NCI-H82 (cell line): ENCODE data around the gene PPP1R8.
"Not testable (repeated sequence)": the region's sequence is repeated elsewhere in the genome, so short reads cannot be mapped to it uniquely, and the experiment has no call there.

Source experiments
- DNase-seq: peaks from one replicate; lab custom pipeline; 2025; lab: John Stamatoyannopoulos, UW

PPP1R8 gene

DNA sequence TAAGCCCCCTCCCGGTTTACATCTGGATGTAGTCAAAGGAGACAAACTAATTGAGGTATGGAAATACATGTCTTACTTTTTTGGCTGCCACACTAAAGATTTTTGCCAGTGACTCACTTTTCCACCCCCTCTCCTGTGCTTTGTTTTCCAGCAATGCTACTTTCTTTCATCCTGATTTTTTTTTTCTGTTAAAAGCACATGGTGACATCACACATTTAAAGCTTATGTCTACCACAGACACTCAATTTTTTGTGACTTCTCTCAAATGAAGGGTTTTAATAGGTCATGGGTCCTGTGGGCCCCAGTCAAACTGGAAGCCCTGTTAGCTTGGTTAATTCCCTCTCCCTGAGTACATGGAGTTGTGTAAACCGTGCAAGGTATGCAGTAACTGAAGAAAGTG is 2.2 kb downstream of the PPP1R8 start:
- DNase-seq, result no peak

- DNase-seq, result no peak
These were observed 2.9 kb downstream of the PPP1R8 start for GRCh38 chr1:27833470-27833869.

DNA sequence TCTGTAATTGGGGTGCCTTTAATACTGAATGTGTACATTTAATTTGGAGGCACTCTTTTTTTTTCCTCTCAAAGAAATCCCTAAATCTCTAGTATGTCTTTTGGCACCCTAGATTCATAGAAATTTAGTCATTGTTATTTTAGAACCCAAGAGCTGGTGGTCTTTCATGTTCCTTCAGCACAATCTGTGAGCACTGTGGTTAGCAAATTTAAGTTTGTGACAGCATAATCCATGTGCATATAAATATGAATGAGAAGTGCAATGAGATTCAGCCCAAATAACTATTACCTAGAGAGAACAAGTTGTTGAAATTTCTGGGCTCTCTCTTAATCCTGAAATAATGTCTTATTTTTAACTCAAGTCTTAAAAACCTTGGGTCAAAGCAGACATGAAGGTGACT is 4.5 kb downstream of the PPP1R8 start:
- no peak for DNase-seq

GRCh38 chr1:27835501-27835900 is 4.9 kb downstream of the PPP1R8 start:
- DNase-seq, result no peak

DNA sequence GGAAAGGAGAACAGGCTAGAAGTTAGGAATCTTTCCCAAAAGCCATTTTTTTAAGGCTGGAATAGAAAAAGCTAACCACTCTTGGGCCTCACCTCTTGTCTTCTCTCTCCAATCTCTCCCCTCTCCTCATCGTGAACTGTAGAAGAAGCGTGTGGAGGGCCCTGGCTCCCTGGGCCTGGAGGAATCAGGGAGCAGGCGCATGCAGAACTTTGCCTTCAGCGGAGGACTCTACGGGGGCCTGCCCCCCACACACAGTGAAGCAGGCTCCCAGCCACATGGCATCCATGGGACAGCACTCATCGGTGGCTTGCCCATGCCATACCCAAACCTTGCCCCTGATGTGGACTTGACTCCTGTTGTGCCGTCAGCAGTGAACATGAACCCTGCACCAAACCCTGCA is 19.4 kb downstream of the PPP1R8 start:
- no peak for DNase-seq

DNA sequence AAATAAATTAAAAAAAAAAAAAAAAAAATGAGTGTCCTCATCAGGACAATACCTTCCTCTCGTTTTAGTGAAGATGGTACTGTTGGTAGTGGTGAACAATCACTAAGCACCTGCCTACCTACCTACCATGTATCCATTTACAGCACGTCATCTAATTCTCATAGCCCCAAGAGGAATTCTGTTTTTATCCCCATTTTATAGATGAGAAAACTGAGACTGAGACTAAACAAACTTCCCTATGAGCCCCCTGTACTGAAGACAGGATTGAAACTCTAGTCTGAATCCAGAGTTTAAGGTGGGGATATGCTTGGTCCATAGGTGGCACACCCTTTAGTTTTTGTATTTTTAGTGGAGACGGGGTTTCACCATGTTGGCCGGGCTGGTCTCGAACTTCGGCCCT is 24.5 kb downstream of the PPP1R8 start:
- no peak for DNase-seq

GRCh38 chr1:27856561-27857343 is 26.2 kb downstream of the PPP1R8 start:
- DNase-seq, result no peak

GRCh38 chr1:27857552-27857951 is 27.0 kb downstream of the PPP1R8 start:
- DNase-seq, result not testable (repeated sequence)

DNA sequence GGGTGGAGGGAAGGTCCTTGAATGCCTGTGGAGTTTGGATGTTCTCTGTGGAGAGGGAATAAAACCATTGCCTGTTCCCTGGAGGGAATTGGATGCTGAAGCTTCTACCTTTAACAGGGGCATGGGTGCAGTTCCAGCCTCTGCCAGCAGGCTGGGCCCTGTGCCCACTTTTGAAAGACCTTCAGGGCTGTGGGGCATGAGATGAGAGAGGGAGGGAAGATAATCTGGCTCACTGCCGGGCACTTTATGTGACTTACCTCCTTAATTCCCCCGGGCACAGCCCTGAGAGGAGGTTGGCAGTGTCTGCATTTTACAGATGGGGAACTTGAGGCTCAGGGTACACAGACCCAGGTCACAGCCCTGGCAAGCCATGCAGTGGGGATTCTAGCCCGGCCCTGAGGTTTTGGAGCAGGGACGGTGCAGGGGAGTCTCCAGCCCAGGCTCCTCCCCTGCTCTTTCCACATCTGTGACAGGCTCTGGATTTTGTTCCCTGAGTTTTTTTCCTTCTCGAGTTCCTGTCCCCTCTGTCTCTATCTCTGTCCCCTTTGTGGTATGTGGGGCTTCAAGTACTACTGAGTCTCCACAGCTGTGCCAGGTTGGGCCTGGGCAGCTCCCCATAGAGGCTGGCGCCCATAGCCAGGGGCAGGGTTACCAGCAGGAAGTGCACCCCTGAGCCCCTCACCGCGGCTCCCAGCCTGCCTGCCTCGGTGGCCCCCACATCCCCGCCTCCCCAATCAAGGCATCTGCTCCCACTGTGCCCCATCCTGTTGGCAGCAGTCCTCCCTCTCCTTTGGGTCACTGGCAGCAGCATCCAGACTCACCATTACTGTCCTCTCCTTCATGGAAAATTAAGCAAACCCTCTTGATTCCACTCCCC is 27.7 kb downstream of the PPP1R8 start:
- DNase-seq, result peak; percentile 95

- no peak for DNase-seq
These were observed 28.5 kb downstream of the PPP1R8 start for GRCh38 chr1:27858949-27859576.

DNA sequence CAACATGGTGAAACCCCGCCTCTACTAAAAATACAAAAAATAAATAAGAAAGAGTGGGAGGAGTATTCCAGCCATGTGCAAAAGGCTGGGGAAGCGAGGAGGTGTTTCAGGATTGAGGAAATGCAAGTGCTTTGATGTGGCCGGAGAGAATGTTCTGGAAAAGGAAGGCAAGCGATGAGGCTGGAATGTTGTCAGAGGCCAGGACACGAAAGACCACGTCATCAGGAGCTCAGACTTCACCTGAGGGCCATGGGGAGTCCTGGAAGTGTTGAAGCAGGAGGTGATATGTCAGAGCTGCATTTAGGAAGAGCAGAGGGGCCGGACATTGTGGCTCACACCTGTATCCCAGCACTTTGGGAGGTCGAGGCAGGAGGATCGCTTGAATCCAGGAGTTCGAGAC is 30.9 kb downstream of the PPP1R8 start:
- no peak for DNase-seq

DNA sequence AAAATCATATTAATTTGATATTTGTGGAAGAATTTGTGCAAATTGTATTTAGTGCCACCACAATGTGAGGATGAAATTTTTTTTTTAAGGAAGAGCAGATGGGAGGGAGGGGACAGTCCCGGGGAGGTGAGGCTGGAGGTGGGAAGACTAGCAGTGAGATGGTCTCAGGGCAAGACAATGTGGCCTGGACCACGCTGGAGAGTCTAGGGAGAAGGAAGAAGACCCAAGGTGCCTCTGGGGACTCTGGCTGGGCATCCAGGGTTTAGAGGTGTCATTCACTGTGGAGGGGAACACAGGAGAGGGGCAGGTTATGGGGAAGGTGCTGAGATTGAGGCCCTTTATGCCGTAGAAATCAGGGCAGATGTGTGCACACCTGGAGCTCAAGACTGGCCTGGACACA is 31.4 kb downstream of the PPP1R8 start:
- no peak for DNase-seq

DNA sequence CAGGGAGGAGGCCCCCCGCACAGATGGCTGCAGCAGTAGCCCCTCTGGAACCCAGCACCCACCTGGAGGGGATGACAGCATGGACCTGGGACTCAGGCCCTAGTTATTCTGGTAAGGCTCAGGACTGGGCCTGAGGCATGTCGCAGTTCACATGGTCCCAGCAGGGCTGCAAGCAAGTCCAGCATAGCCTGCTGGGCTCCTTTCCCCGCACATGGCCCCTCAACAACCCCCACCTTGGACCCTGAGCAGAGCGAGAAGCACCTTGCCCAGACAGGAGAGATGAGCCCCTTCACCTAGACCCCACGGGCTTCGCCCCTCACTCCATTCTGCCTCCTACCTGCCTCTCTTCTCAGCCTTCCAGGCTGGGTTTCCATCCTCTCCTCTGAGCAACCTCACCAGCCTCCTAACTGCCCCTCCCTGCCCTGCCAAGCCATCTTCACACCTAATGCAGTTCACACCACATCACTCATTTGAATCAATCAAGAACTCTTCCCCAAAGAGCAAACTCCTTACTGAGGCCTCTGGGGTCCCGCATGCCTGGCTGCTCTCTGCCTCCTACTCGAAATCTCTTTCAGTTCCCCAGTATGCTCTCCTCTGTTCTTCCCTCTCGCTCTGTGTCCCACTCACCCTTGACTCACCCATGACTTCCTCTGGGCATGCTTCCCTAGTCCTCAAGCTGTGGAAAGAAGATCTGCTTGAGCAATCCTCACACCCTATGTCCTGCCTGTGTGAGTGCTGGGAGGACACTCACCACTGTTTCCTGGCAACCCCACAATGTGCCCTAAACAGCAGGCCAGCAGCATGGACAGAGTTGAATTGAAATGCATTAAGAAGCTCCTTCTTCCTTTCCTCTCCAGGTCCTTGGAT is 32.3 kb downstream of the PPP1R8 start:
- DNase-seq, result no peak

- no peak for DNase-seq
These were observed 32.9 kb downstream of the PPP1R8 start for GRCh38 chr1:27863538-27863915.

DNA sequence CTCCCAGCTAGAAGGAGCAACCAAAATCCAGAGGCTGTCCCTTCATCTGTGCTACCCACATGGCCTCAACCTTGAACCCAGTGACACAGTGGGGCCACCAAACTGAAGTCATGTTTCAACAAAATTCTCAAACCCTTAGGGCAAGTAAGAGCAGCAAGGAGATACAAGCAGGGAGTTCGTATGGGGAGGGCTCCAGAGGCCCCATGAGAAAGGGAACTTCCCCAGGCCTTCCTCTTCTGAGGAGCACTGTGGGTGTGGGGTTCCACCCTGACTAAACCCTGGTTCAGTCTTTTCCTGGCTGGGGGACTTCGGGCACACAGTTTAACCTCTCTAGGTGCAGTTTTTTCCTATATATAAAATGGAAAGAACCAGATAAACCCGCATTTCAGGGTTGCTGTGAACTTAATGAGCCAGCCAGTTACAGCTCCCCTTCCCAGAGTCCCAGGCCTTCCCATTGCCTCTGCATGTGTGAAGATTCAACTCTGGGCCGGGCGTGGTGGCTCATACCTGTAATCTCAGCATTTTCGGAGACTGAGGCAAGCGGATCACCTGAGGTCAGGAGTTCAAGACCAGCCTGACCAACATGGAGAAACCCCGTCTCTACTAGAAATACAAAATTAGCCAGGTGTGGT is 33.8 kb downstream of the PPP1R8 start:
- DNase-seq, result no peak

DNA sequence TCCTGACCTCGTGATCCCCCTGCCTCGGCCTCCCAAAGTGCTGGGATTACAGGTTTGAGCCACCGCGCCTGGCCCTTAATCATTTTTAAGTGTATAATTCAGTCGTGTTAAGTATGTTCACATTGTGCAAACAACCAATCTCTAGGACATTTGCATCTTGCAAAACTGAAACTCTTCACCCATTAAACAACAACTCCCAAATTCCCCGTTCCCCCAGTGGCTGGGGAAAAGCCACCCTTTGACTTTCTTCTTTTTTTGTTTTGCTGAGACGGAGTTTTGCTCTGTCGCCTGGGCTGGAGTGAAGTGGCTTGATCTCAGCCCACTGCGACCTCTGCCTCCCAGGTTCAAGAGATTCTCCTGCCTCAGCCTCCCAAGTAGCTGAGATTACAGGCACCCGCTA is 35.2 kb downstream of the PPP1R8 start:
- DNase-seq, result no peak

GRCh38 chr1:27868556-27868931 is 38.0 kb downstream of the PPP1R8 start:
- DNase-seq, result no peak

DNA sequence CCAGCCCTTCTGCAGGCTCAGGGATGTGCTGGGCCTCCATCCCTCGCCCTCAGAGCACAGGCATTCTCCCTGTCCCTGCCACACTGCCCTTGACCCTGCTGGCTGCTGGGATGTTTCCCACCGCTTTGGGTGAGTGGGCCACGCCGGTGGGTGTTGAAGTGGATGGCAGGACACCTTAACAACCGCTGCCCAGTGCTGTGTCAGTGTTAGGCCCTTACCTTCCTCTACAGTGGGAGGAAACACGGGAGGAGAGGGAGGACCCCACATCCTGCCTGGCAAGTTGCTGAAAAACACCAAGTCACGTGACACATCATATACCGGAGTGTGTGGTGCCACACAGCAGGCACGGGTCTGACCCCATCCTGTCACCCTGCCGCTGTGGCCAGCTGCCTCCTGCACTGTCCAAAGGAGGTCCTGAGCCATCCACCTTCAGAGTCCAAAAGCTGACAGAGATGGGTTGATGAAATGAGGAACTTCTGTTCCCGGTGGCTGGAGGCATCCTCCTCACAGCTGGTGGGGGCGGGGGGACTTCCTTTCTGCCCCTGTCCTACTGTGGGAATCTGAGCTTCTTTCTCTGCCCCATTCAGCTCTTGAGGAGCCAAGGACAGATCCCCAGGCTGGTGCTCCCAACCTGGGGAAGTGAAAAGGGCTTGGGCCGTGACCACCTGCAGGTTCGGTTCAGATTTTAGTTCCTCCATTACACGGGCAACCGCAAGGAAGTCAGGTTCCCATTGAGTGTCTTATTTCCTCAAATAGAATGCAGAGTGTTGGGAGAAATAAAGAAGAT is 38.5 kb downstream of the PPP1R8 start:
- DNase-seq, result no peak

DNA sequence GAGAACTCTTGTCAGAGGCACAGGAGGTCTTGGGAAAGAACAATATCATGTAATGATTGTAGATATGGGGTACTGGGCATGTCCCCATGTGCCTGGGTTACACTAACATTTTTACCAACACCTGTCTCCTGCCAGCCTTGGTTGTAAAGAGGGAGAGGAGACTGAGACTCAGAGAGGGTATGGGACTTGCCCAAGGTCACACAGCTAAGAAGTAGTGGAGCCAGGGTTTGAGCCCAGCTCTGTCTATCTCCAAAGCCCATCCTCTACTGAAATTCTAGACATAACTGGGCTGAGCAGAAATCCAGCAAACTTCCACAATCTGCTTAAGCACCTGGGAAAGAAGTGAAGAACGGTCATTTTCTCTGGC is 39.1 kb downstream of the PPP1R8 start:
- DNase-seq, result no peak

DNA sequence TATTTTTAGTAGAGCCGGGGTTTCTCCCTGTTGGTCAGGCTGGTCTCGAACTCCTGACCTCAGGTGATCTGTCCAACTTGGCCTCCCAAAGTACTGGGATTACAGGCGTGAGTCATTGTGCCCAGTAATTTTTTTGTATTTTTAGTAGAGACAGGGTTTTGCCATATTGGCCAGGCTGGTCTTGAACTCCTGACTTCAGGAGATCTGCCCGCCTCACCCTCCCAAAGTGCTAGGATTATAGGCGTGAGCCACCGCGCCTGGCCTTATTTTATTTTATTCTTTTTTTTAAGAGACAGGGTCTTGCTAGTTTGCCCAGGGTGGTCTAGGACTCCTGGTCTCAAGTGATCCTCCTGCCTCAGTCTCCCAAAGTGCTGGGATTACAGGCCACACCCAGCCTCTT is 40.5 kb downstream of the PPP1R8 start:
- not testable (repeated sequence) for DNase-seq
